CD14-positive monocyte (primary cell): ENCODE data around the gene SYNCRIP. TPM values are rescaled to one million over a fixed set of nuclear protein-coding genes. Genes with fewer than 3 reads are reported as not detected.

Source experiments
- DNase-seq, 3 donors: peaks; one replicate each; pipeline ENCODE4 v3.0.0-alpha.2; 2011 to 2022
- H2AFZ ChIP-seq: 2 replicates; pipeline ENCODE4 v1.6.0; 2012; ENCODE audit warnings: mild to moderate bottlenecking, low read depth, low read length, inconsistent platforms; ENCODE audit not compliant: insufficient read depth, poor library complexity, severe bottlenecking
- H3K27ac ChIP-seq, 2 donors: 1 replicate in 1 of 2; 2 replicates in 1 of 2; pipeline ENCODE4 v1.5.1; 2012 to 2013; ENCODE audit warnings: low read length in 2 of 2, control low read depth in 1 of 2, inconsistent platforms in 1 of 2, low read depth in 1 of 2, mild to moderate bottlenecking in 1 of 2
- H3K27me3 ChIP-seq, 2 donors: one replicate each; pipeline versions ENCODE4 v1.6.0 to v1.6.1; 2011 to 2013; ENCODE audit warnings: low read length in 2 of 2; ENCODE audit not compliant: control insufficient read depth in 2 of 2, insufficient read depth in 2 of 2
- H3K36me3 ChIP-seq, 2 donors: replicated peaks in 1 of 2; 1 replicate in 1 of 2; 2 replicates in 1 of 2; pipeline versions ENCODE4 v1.5.1 to v1.6.1; 2012 to 2013; ENCODE audit warnings: low read length in 2 of 2, control low read depth in 1 of 2, inconsistent platforms in 1 of 2, mild to moderate bottlenecking in 1 of 2; ENCODE audit not compliant: insufficient read depth in 2 of 2, control insufficient read depth in 1 of 2
- H3K4me1 ChIP-seq, 2 donors: 1 replicate in 1 of 2; 2 replicates in 1 of 2; pipeline versions ENCODE4 v1.5.1 to v1.6.1; 2012 to 2013; ENCODE audit warnings: low read length in 2 of 2, control low read depth in 1 of 2, inconsistent platforms in 1 of 2, mild to moderate bottlenecking in 1 of 2, moderate library complexity in 1 of 2; ENCODE audit not compliant: insufficient read depth in 2 of 2, control insufficient read depth in 1 of 2
- H3K4me2 ChIP-seq: replicated peaks from 2 replicates; pipeline ENCODE3; 2012; ENCODE audit warnings: low read length, moderate library complexity, mild to moderate bottlenecking; ENCODE audit not compliant: poor library complexity, severe bottlenecking; ENCODE audit errors: extremely low read depth
- H3K4me3 ChIP-seq, 3 experiments: fragments of 200-600 bp in 1 of 3; sonication (generic) in 1 of 3; replicated peaks in 1 of 3; 1 replicate in 2 of 3; 2 replicates in 1 of 3; pipeline ENCODE4 v1.5.1; 2011 to 2013; ENCODE audit warnings: low read length in 3 of 3, mild to moderate bottlenecking in 3 of 3, control low read depth in 2 of 3, low read depth in 2 of 3, inconsistent platforms in 1 of 3, moderate library complexity in 1 of 3
- H3K79me2 ChIP-seq: 2 replicates; pipeline ENCODE4 v1.6.0; 2012; ENCODE audit warnings: mild to moderate bottlenecking, control low read depth, inconsistent platforms, low read length, moderate library complexity; ENCODE audit not compliant: insufficient read depth
- H3K9ac ChIP-seq: 2 replicates; pipeline ENCODE4 v1.6.0; 2017; ENCODE audit warnings: low read length, mild to moderate bottlenecking; ENCODE audit not compliant: insufficient read depth, poor library complexity, severe bottlenecking
- H3K9me3 ChIP-seq, 2 donors: replicated peaks in 1 of 2; 1 replicate in 1 of 2; 2 replicates in 1 of 2; pipeline versions ENCODE4 v1.5.1 to v1.6.1; 2012 to 2013; ENCODE audit warnings: low read length in 2 of 2, control low read depth in 1 of 2; ENCODE audit not compliant: control insufficient read depth in 1 of 2, insufficient read depth in 1 of 2
- H4K20me1 ChIP-seq: 2 replicates; pipeline ENCODE4 v1.6.0; 2012; ENCODE audit warnings: mild to moderate bottlenecking, low read length, control low read depth, moderate library complexity; ENCODE audit not compliant: insufficient read depth
- H3K27ac Mint-ChIP-seq, 7 donors: one replicate each; pipeline ENCODE4 v1.8.0; 2020; ENCODE audit warnings: mild to moderate bottlenecking in 7 of 7, mixed read lengths in 7 of 7, moderate library complexity in 6 of 7, inconsistent platforms in 2 of 7
- H3K27me3 Mint-ChIP-seq, 3 donors: one replicate each; pipeline ENCODE4 v1.8.0; 2021 to 2022; ENCODE audit warnings: low read depth in 3 of 3, mild to moderate bottlenecking in 3 of 3, mixed read lengths in 3 of 3, moderate library complexity in 3 of 3, inconsistent platforms in 1 of 3
- H3K36me3 Mint-ChIP-seq, 2 donors: one replicate each; pipeline ENCODE4 v1.8.0; 2020; ENCODE audit warnings: mixed read lengths in 2 of 2, inconsistent platforms in 1 of 2, mild to moderate bottlenecking in 1 of 2
- H3K4me1 Mint-ChIP-seq: one replicate; pipeline ENCODE4 v1.8.0; 2020; ENCODE audit warnings: mild to moderate bottlenecking, mixed read lengths
- H3K4me3 Mint-ChIP-seq, 2 donors: one replicate each; pipeline ENCODE4 v1.8.0; 2020; ENCODE audit warnings: mild to moderate bottlenecking in 2 of 2, mixed read lengths in 2 of 2, moderate library complexity in 1 of 2
- H3K9me3 Mint-ChIP-seq, 7 donors: one replicate each; pipeline ENCODE4 v1.8.0; 2020 to 2022; ENCODE audit warnings: mixed read lengths in 7 of 7, mild to moderate bottlenecking in 6 of 7, moderate library complexity in 6 of 7, inconsistent platforms in 2 of 7
- WGBS: methylation state at CpG from one replicate; pipeline ENCODE4 v1.1.5; 2013; ENCODE audit warnings: missing lambda C conversion rate; ENCODE audit not compliant: insufficient coverage; 5-methylcytosine and 5-hydroxymethylcytosine counted together
- intact Hi-C, 2 donors: fragments of 100-400 bp; cut with micrococcal nuclease; formaldehyde crosslinking; loops; one replicate each; pipeline versions ENCODE4 v1.15.0 to v1.15.1; 2023
- polyA plus RNA-seq, 3 donors: library from polyadenylated mRNA; depleted of rRNA in 1 of 3; unstranded in 2 of 3; stranded (reverse) in 1 of 3; fragments of 300-500 nt in 2 of 3; fragments of >200 nt in 1 of 3; fragmentation: Illumina TruSeq in 2 of 3; gene quantifications; 1 replicate in 2 of 3; 2 replicates in 1 of 3; pipeline ENCODE4 v1.2.3, GENCODE V29; 2012 to 2021
- TF ChIP-seq, protein P1 (sequence below): fragments of 200-600 bp; IDR thresholded peaks from one replicate; pipeline ENCODE4 v1.8.0; 2022; ENCODE audit warnings: antibody characterized with exemption, mild to moderate bottlenecking

Gene SYNCRIP
- polyA plus RNA-seq, 3 donors: 11.1 to 41.4 (median 36.6) TPM

DNA sequence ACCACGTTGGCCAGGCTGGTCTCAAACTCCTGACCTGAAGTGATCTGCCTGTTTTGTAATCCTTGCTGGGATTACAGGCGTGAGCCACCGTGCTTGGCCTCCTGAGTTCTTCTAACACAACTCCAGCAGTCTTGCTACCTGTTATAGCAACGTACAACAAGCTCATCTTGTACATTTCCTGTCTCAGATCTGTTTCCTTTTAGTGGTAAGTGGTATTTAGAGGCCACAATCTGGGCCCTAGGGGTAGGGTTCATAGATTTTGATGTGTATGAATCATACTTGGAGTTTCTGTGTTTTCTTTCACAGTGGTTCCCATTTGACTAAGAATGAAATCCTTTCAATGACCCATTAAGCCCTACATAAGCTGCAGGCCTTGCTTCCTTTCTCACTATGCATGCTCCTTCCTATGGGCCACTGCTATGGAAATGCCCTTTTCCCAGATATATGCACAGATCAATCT, 27.1 kb upstream of the SYNCRIP start:
- intact Hi-C loops: loop anchor here in 1 of 2 donors (10.0 kb wide), 1 partner anchor 45 kb away; no protein-coding TSS in a partner anchor

DNA sequence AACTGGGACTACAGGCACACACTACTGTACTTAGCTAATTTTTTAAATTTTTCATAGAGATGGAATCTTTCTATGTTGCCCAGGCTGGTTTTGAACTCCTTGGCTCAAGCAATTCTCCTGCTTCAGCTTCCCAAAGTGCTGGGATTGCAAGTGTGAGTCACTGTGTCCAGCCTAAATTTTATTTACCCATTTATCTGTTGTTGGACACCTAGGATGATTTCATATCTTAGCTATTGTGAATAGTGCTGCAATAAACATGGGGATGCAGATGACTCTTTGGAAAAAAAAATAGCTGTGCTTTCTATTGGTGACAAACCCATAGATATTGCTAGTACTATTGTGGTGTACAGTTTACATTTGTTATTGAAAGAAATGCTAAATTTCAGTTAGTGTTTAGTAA, 19.6 kb upstream of the SYNCRIP start:
- Mint-ChIP-seq H3K27me3 (no peaks in the 10 kb centered on the region), H3K4me1 (no peaks in the 10 kb centered on the region), H3K27ac (no peak overlapping the region), H3K9me3 (peaks cover 7 to 14% (median 12%) of the 10 kb centered on the region in 7 donors), H3K4me3 (no peak overlapping the region), H3K36me3 (peaks cover 8 to 19% of the 10 kb centered on the region in 2 donors)
- Histone ChIP-seq H3K9ac (no peak overlapping the region), H3K9me3 (peaks cover 0 to 7% of the 10 kb centered on the region in 2 donors), H3K4me1 (no peaks in the 10 kb centered on the region), H2AFZ (no peak overlapping the region), H3K4me3 (no peak overlapping the region), H3K4me2 (no peak overlapping the region), H3K27ac (no peak overlapping the region), H4K20me1 (no peaks in the 10 kb centered on the region), H3K79me2 (no peaks in the 10 kb centered on the region), H3K27me3 (no peaks in the 10 kb centered on the region), H3K36me3 (no peaks in the 10 kb centered on the region)
- intact Hi-C loops: no loop called here
- TF ChIP-seq, protein P1, sequence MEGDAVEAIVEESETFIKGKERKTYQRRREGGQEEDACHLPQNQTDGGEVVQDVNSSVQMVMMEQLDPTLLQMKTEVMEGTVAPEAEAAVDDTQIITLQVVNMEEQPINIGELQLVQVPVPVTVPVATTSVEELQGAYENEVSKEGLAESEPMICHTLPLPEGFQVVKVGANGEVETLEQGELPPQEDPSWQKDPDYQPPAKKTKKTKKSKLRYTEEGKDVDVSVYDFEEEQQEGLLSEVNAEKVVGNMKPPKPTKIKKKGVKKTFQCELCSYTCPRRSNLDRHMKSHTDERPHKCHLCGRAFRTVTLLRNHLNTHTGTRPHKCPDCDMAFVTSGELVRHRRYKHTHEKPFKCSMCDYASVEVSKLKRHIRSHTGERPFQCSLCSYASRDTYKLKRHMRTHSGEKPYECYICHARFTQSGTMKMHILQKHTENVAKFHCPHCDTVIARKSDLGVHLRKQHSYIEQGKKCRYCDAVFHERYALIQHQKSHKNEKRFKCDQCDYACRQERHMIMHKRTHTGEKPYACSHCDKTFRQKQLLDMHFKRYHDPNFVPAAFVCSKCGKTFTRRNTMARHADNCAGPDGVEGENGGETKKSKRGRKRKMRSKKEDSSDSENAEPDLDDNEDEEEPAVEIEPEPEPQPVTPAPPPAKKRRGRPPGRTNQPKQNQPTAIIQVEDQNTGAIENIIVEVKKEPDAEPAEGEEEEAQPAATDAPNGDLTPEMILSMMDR: no peak
- no peak for DNase-seq

More for the DNA sequence above, 27.1 kb upstream of the SYNCRIP start:
- H3K9ac ChIP-seq: no peak overlapping the region
- Mint-ChIP-seq H3K27me3 (peaks cover 0 to 3% (median 1%) of the 10 kb centered on the region in 3 donors), H3K36me3 (peaks cover 6 to 30% of the 10 kb centered on the region in 2 donors), H3K27ac (peak overlapping the region in 2 of 7 donors; percentile 49 to 69), H3K4me3 (no peak overlapping the region), H3K9me3 (peaks cover 0 to 6% (median 5%) of the 10 kb centered on the region in 7 donors), H3K4me1 (peaks cover 27% of the 10 kb centered on the region)
- H3K4me3 ChIP-seq: no peak overlapping the region
- H4K20me1 ChIP-seq: peaks cover 23% of the 10 kb centered on the region
- H3K27ac ChIP-seq: peak overlapping the region in 1 of 2 donors; percentile 4
- peaks cover 30% of the 10 kb centered on the region for H3K79me2 ChIP-seq
- TF ChIP-seq, protein P1: no peak
- H3K27me3 ChIP-seq: no peaks in the 10 kb centered on the region
- 8% methylated on average over 2 of the region's 4 CpGs for WGBS
- no peaks in the 10 kb centered on the region for H3K9me3 ChIP-seq
- peaks cover 2 to 3% of the 10 kb centered on the region in 2 donors for H3K4me1 ChIP-seq
- peaks cover 0 to 19% of the 10 kb centered on the region in 2 donors for H3K36me3 ChIP-seq
- no peak overlapping the region for H2AFZ ChIP-seq
- no peak overlapping the region for H3K4me2 ChIP-seq
- DNase-seq: peak in 1 of 3 donors; percentile 36
